Hepatocyte (in vitro differentiated cells): ENCODE results near the gene CCDC154.

Source experiments
- EZH2 ChIP-seq: fragments of 200-600 bp; sonication (generic); IDR thresholded peaks from 2 replicates; pipeline ENCODE4 v1.6.1; 2016; ENCODE audit warnings: antibody characterized with exemption, mild to moderate bottlenecking, borderline replicate concordance
- EZH2phosphoT487 ChIP-seq: fragments of 200-600 bp; sonication (generic); IDR thresholded peaks from one replicate; pipeline ENCODE4 v1.6.1; 2018; ENCODE audit warnings: antibody characterized with exemption, mild to moderate bottlenecking, low read depth, moderate library complexity; ENCODE audit not compliant: unreplicated experiment, severe bottlenecking
- TF ChIP-seq, protein P1 (sequence below): fragments of 200-600 bp; sonication (generic); IDR thresholded peaks from 2 replicates; pipeline ENCODE4 v1.5.1; 2016; ENCODE audit warnings: antibody characterized with exemption, mild to moderate bottlenecking; ENCODE audit not compliant: poor library complexity

- TF ChIP-seq, protein P1, sequence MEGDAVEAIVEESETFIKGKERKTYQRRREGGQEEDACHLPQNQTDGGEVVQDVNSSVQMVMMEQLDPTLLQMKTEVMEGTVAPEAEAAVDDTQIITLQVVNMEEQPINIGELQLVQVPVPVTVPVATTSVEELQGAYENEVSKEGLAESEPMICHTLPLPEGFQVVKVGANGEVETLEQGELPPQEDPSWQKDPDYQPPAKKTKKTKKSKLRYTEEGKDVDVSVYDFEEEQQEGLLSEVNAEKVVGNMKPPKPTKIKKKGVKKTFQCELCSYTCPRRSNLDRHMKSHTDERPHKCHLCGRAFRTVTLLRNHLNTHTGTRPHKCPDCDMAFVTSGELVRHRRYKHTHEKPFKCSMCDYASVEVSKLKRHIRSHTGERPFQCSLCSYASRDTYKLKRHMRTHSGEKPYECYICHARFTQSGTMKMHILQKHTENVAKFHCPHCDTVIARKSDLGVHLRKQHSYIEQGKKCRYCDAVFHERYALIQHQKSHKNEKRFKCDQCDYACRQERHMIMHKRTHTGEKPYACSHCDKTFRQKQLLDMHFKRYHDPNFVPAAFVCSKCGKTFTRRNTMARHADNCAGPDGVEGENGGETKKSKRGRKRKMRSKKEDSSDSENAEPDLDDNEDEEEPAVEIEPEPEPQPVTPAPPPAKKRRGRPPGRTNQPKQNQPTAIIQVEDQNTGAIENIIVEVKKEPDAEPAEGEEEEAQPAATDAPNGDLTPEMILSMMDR: no peak
- TF ChIP-seq EZH2 (no peak), EZH2phosphoT487 (no peak)
Observed at GRCh38 chr16:1414532-1415260, 29.7 kb downstream of the CCDC154 start, which contains the start of gene UNKL.
